NOMO-1 treated with DMSO at 0.1 percent for 48 hours (cell line): ENCODE measurements around the gene POLA1.
A peak's percentile ranks its signal among the peaks of the same experiment; 100 is the strongest.

Source experiments
- DNase-seq: peaks from one replicate; lab custom pipeline; 2025; ENCODE audit not compliant: unreplicated experiment; lab: John Stamatoyannopoulos, UW

Gene POLA1

GRCh38 chrX:25005382-25006185 lies 311.9 kb downstream of the POLA1 start:
- DNase-seq = no peak

GRCh38 chrX:25006586-25007058 lies 312.9 kb downstream of the POLA1 start:
- DNase-seq = no peak

- DNase-seq = no peak
Observed at GRCh38 chrX:25007059-25008053, 313.6 kb downstream of the POLA1 start.

GRCh38 chrX:25009407-25009806 lies 315.7 kb downstream of the POLA1 start:
- DNase-seq = no peak

- no peak for DNase-seq
Observed at GRCh38 chrX:25010784-25011588, 317.3 kb downstream of the POLA1 start.

GRCh38 chrX:25011589-25012432 lies 318.1 kb downstream of the POLA1 start:
- DNase-seq = no peak

GRCh38 chrX:25012433-25012735 lies 318.7 kb downstream of the POLA1 start:
- no peak for DNase-seq

GRCh38 chrX:25012793-25013631 lies 319.3 kb downstream of the POLA1 start:
- DNase-seq = peak; percentile 12

- DNase-seq = no peak
Observed at GRCh38 chrX:25013632-25014365, 320.1 kb downstream of the POLA1 start.

- no peak for DNase-seq
Observed at GRCh38 chrX:25014366-25014838, 320.7 kb downstream of the POLA1 start.

- DNase-seq = no peak
Observed at GRCh38 chrX:25015486-25016360, 322.0 kb downstream of the POLA1 start, which contains the start of gene ARX. Gene ARX (minus strand): TSS chrX:25015965. CDS start chrX:25015737, 228 bp downstream.

GRCh38 chrX:25016361-25016671 lies 322.6 kb downstream of the POLA1 start:
- DNase-seq = no peak

GRCh38 chrX:25016938-25017598 lies 323.4 kb downstream of the POLA1 start:
- DNase-seq = no peak

- no peak for DNase-seq
Observed at GRCh38 chrX:25017667-25018247, 324.0 kb downstream of the POLA1 start.

GRCh38 chrX:25018682-25019081 lies 325.0 kb downstream of the POLA1 start:
- no peak for DNase-seq

GRCh38 chrX:25019707-25020390 lies 326.1 kb downstream of the POLA1 start:
- no peak for DNase-seq
